GM19193 (cell line): ENCODE measurements around the gene DOCK3.
A peak's percentile ranks its signal among the peaks of the same experiment; 100 is the strongest.

Source experiments
- POLR2A ChIP-seq: IDR thresholded peaks from 4 replicates; pipeline ENCODE4 v1.6.1; 2011; ENCODE audit not compliant: insufficient read depth, insufficient read length; ENCODE audit errors: extremely low read depth

The DOCK3 gene

GRCh38 chr3:51374456-51374855 is 699.7 kb downstream of the DOCK3 start:
- no peak for TF ChIP-seq POLR2A

DNA sequence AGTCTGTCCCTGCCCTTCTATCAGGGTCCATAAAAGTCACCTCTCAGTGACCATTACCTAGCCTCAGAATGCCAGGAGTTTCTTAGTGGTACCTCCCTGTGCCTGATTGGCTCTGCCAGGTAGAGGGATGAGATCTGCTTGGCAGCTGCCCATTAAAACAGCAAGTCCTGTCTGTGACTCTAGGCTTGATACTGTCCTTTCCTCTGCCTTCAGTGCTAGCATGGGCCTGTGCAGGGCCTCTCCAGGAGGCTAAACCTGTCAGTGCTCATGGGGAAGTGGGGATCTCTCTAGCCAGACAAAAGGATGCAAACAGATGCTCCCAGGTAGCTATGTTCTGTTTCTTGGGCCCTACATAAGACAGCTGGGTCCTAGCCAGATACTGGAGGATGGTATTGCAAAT is 700.4 kb downstream of the DOCK3 start:
- no peak for TF ChIP-seq POLR2A

DNA sequence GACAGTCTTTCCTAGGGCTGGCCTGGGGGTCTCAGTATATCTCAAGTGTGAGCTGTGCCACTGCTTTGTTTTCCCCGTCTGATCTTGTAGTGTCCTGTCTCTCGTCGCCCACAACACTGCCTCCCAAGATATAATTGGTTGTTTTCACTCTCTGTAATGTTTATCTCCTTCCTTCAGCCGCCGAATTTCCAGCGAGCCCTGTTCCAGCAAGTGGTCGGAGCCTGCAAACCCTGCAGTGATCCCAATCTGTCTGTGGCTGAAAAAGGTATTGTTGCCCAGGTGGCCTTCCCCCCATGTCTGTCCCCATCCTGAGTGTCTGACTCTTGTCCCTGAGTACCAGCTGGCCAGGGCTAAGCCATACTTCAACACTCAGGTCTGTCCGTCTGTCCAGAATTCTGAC is 700.8 kb downstream of the DOCK3 start:
- TF ChIP-seq POLR2A: no peak

GRCh38 chr3:51378065-51378464 is 703.3 kb downstream of the DOCK3 start:
- TF ChIP-seq POLR2A: no peak

DNA sequence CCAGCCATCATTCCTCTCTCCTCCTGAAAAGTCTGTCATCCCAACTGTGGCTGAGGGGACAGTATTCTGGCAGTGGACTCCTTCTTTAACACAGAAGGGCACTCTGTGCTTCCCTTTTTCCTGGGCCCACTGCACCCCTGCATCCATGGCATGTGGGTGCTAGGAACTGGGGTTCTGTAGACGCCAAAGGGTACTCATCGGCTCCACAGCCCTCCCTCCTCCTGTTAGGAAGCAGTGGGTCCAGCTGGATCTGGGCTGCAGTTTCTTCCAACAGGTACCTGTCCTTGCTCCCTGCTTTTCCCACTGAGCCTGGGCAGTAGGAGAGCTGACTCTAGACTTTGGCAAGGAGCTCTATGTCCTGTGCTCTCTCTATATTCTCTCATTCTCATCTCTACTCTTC is 704.0 kb downstream of the DOCK3 start:
- TF ChIP-seq POLR2A: no peak

DNA sequence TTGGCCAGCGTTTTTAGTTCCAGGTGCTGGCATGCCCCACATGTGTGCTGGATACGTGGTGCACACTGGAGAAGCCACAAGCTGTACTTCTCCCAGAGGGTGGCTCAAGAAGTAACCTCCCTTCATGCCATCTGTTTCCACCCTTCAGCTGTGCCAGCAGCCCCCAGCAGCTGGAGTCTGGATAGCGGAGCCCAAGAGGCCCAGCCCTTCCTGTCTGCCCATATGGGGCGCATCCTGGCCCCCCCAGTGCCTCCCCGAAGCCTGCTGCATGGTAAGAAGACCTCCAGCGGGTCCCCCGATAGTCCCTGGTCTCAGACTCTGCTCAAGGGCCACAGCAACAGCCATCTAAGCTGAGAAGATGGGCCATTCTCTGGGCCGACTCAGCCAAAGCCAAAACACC is 704.6 kb downstream of the DOCK3 start:
- no peak for TF ChIP-seq POLR2A

- TF ChIP-seq POLR2A: no peak
Measured at GRCh38 chr3:51379746-51380455, 705.2 kb downstream of the DOCK3 start.

- TF ChIP-seq POLR2A: no peak
Measured at GRCh38 chr3:51380601-51381332, 706.0 kb downstream of the DOCK3 start.

GRCh38 chr3:51381333-51381705 is 706.6 kb downstream of the DOCK3 start:
- no peak for TF ChIP-seq POLR2A

DNA sequence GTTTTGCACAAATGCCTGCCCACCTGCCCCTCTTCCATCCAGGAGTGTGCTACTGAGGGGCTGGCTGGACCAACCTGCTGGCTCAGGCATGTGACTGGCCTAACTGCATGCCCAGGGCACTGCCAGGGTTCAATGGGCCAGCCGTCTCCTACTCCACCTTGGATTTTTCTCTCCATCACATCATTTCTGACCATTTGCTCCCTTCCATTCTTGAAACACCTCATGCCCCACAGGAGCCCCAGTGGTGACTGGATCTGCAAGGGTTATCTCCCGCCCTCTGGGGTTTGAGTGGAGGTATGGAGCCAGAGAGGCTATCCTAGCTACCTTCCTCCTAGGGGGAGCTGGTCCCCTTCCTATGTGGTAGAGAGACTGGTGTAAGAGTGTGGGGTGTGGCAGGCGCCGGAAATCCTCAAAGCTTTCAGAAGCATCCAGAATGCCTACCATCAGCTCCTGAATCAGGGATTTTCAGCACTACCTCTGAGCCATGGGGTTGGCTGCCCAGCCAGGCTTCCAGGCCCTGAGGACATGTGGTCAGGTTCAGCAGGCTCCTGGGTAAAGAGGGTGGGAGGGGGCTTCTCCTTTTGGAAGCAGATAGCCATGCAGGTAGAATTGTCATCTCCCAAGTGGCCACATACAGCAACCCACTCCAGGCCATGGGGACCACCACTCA is 707.5 kb downstream of the DOCK3 start:
- no peak for TF ChIP-seq POLR2A

DNA sequence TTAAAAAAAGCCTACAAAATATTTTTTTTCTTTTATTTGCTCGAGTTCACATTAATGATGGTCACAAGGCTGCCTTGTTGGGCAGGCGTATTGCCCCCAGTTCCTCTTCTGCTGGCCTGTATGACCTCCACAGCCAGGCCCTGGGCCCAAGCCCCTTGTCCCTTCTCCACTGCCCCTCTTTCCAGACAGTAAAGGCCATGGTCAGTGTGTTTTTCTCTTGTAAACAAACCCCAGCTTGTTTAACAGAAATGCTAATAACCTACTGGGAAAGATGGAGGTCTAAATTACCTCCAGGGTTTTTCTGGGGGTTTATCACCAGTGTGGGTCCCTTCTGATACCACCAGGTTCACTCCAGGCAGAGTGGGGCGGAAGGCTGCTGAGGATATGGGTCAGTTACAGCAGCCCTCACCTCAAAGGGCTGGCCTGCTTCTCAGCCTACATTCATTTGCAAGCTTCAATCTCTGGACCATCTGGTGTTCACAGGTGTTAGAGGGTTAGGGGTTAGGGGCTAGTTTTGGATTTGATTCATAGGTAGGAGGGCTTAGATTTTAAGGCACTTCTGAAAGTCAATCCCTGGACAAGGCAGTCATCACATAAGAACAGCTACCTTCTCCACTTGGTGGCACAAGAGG is 708.3 kb downstream of the DOCK3 start:
- TF ChIP-seq POLR2A: no peak

GRCh38 chr3:51384055-51384725 is 709.5 kb downstream of the DOCK3 start:
- no peak for TF ChIP-seq POLR2A

GRCh38 chr3:51384726-51385473 is 710.2 kb downstream of the DOCK3 start, which contains the start of gene MANF:
Gene MANF (plus strand): TSS chr3:51385291. CDS start chr3:51385343, 52 bp downstream.
- TF ChIP-seq POLR2A: peak; percentile 96

GRCh38 chr3:51385621-51386091 is 710.9 kb downstream of the DOCK3 start:
- no peak for TF ChIP-seq POLR2A
